ENCODE results near the gene KCNH5.
"Not testable (repeated sequence)": the region's sequence is repeated elsewhere in the genome, so short reads cannot be mapped to it uniquely, and the experiment has no call there.

KCNH5 gene

DNA sequence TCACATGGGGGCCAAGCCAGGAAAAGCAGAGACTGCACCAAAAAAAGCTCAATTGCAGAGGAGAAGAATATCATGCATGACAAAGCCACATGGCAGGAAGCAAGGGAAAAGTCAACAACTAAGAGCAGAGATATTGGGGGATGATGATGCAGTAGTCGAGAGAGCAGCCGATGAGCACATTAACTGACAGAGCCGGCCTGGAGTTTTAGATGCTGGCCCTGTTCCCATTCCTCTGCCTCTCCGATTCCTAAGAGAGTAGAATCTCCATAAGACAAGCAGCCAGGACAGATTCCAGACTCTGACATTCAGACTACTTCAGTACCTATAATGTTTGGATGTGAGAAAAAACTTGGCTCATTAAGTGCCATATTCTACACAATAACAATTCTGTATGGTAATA is 155.9 kb downstream of the KCNH5 start:
- no peaks in the 10 kb centered on the region for H3K36me3 Mint-ChIP-seq
- no peak overlapping the region for H3K4me3 Mint-ChIP-seq
- no peaks in the 10 kb centered on the region for H3K4me1 Mint-ChIP-seq
- H3K9me3 Mint-ChIP-seq = peaks cover 0 to 1% of the 10 kb centered on the region in 2 donors
- ATAC-seq (replicated peaks) = no peak
- no peak overlapping the region for H3K27ac Mint-ChIP-seq
- no peaks in the 10 kb centered on the region for H3K27me3 Mint-ChIP-seq
- DNase-seq = no peak

DNA sequence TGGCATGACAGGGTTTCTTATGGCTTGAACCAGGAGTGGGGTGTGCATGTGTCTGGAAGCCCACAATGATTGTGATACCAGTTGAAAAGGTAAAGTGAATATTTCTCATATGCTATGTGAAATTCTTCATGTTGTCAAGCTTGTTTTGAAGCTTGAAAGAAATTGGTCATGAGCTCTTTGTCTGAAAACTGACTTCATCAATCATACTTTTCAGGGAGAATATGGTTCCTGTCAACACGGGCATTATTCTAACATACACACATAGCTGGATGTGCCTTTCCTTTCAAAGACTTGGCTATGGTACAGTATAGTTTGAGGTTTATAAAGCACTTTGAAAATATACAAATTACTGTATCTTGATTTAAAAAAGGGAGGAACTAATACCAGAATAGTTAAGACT is 158.8 kb downstream of the KCNH5 start:
- Mint-ChIP-seq H3K36me3 (no peaks in the 10 kb centered on the region), H3K27ac (no peak overlapping the region), H3K4me3 (no peak overlapping the region), H3K27me3 (no peaks in the 10 kb centered on the region), H3K4me1 (no peaks in the 10 kb centered on the region), H3K9me3 (no peaks in the 10 kb centered on the region)
- ATAC-seq (replicated peaks) (no peak), DNase-seq (no peak)

DNA sequence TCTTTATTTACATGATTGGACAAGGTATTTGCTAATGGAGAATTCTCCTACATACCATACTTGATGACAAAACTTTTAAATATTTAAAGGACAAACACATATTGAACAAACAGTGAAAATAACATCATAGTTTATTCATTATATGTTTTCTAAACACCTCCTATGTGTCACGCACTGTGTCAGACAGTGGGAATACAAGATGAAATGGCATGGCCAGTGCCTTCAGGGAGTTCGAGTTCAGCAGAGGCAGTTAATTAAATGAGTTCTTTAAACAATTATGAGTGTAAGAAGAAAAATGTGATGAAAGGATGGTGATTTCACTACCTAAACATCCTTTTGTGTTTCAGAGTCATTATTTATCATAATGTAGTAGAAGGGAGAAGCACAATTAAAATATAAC is 159.8 kb downstream of the KCNH5 start:
- ATAC-seq (replicated peaks) (no peak), DNase-seq (no peak)
- Mint-ChIP-seq H3K4me3 (no peak overlapping the region), H3K9me3 (no peaks in the 10 kb centered on the region), H3K36me3 (no peaks in the 10 kb centered on the region), H3K4me1 (no peaks in the 10 kb centered on the region), H3K27ac (no peak overlapping the region), H3K27me3 (no peaks in the 10 kb centered on the region)

DNA sequence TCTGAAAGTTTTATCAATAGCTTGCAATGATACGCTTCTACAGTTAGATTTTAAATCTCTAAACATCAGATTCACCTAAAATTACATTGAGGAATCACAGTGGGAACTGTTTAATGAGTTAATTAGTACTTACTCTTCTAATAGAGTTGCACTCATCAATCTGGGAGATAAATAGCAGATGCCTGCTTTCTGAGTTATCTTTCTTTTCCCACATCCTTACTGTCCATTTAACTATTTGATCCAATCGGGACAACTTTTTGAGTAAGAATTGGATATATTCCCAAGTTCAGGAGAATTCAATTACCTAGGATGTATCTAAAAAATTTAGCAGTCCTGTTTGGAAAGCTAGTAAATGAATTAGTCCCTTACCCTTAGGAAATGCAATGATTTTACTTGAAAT is 162.3 kb downstream of the KCNH5 start:
- no peaks in the 10 kb centered on the region for H3K9me3 Mint-ChIP-seq
- no peaks in the 10 kb centered on the region for H3K36me3 Mint-ChIP-seq
- ATAC-seq (replicated peaks) (no peak), DNase-seq (no peak)
- H3K4me3 Mint-ChIP-seq = no peak overlapping the region
- no peaks in the 10 kb centered on the region for H3K4me1 Mint-ChIP-seq
- no peaks in the 10 kb centered on the region for H3K27me3 Mint-ChIP-seq
- H3K27ac Mint-ChIP-seq = no peak overlapping the region

DNA sequence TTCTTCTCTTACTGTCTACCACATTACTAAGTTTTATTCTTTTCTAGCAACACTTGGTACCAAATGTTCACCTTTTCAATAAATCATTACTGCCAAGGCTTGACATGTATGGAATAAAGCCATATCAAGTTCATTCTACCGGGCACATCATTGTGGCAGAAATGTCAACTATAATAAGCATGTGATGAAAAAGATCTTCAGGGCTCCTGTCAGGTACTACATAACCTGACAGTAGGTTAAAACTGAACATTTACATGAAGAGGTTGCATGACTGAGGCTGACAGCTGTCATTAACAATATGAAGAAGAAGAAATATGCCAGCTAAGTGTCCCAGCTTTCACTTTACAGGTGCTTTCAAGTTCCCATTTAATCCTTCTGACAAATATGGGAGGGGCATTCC is 178.9 kb downstream of the KCNH5 start:
- Mint-ChIP-seq H3K27ac (no peak overlapping the region), H3K36me3 (no peaks in the 10 kb centered on the region), H3K4me3 (no peak overlapping the region), H3K4me1 (no peaks in the 10 kb centered on the region), H3K9me3 (peaks cover 2 to 3% of the 10 kb centered on the region in 2 donors), H3K27me3 (no peaks in the 10 kb centered on the region)
- ATAC-seq (replicated peaks) = no peak
- DNase-seq = no peak

DNA sequence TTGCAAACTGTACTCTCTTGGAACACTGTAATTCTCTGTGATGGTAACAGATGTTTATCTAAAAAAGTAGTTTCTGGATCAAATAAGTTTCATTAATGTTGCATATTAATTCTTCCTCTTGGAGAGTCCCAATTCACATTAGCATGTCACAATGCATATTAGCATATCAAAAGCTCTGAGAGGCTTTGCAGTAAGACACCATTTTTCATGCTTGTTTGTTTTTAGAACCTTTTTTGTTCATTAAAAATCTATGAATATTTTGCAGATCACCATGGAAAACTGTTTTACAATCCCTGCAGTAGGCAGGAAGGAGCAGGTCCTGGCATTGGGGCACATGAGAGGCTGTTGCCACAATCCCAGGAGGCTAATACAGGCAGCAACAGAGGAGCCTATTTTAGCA is 180.7 kb downstream of the KCNH5 start:
- Mint-ChIP-seq H3K4me3 (no peak overlapping the region), H3K27me3 (no peaks in the 10 kb centered on the region)

DNA sequence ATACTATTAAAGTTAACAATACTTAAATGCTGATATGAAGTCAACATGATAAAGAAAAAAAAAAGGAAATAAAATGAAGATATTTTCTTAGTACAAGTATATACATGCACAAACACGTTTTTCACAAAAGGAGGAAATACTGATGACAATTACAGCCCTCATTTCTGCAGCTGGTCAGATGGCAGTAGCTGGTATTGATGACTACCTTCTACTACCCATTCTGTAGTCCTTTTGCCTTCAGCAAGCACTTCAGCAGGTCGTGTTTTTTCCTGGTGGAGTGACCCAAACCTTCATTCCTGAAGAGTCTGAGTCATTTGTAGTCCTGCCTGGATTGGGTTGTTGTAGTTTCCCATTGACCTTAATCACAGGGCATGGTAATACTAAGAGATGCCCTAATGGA is 187.2 kb downstream of the KCNH5 start:
- H3K27ac Mint-ChIP-seq; ATAC-seq (replicated peaks); H3K4me1 Mint-ChIP-seq; H3K36me3 Mint-ChIP-seq; H3K27me3 Mint-ChIP-seq; H3K9me3 Mint-ChIP-seq; DNase-seq; H3K4me3 Mint-ChIP-seq: not testable (repeated sequence)

More for the DNA sequence above, 180.7 kb downstream of the KCNH5 start:
- ATAC-seq (replicated peaks) (no peak), DNase-seq (no peak)
- H3K36me3 Mint-ChIP-seq = no peaks in the 10 kb centered on the region
- H3K27ac Mint-ChIP-seq = no peak overlapping the region
- H3K9me3 Mint-ChIP-seq = peaks cover 2 to 4% of the 10 kb centered on the region in 2 donors
- H3K4me1 Mint-ChIP-seq = no peaks in the 10 kb centered on the region

DNA sequence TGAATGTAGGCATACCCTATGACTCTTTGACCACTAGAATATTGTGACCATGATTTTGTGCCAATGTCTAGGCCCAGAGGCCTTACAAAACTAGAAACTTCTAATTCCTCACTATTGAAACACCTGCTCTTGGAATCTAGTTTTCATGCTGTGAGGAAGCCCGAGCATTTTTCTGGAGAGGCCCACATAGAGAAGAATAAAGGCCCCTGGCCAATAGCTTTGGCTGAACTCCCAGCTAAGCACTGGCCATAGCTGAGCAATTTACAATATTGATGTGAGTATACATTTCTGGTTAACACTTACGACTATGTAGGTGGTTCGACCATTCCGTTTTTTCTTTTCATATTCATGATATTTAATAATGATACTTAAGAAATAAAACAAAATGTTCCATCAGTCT is 190.3 kb downstream of the KCNH5 start:
- H3K27me3 Mint-ChIP-seq = no peaks in the 10 kb centered on the region
- no peak overlapping the region for H3K4me3 Mint-ChIP-seq
- H3K36me3 Mint-ChIP-seq = no peaks in the 10 kb centered on the region
- ATAC-seq (replicated peaks) = no peak
- H3K9me3 Mint-ChIP-seq = peaks cover 3 to 5% of the 10 kb centered on the region in 2 donors
- H3K4me1 Mint-ChIP-seq = no peaks in the 10 kb centered on the region
- H3K27ac Mint-ChIP-seq = no peak overlapping the region
- DNase-seq = no peak

DNA sequence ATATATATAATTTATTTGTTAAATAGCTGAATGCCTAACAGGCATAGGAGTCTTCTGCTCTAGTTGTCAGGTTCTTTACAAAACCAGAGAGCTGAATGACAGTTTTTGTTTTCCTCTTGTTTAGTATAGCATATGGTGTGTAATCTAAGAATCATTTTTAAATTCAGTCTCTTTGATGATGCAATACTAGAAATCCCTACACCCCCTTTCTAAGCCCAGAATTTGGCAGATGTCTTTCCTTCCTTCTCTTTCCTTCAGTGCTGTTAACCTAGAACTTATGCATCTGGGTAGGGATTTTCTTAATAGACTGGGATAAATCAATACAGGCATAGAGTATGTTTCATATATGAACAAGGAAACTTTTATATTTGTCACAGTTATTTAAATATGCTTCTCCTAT is 198.1 kb downstream of the KCNH5 start:
- H3K27me3 Mint-ChIP-seq = no peaks in the 10 kb centered on the region
- no peaks in the 10 kb centered on the region for H3K36me3 Mint-ChIP-seq
- no peak for DNase-seq
- no peak overlapping the region for H3K4me3 Mint-ChIP-seq
- H3K27ac Mint-ChIP-seq = no peak overlapping the region
- no peaks in the 10 kb centered on the region for H3K9me3 Mint-ChIP-seq
- no peaks in the 10 kb centered on the region for H3K4me1 Mint-ChIP-seq
- no peak for ATAC-seq (replicated peaks)

DNA sequence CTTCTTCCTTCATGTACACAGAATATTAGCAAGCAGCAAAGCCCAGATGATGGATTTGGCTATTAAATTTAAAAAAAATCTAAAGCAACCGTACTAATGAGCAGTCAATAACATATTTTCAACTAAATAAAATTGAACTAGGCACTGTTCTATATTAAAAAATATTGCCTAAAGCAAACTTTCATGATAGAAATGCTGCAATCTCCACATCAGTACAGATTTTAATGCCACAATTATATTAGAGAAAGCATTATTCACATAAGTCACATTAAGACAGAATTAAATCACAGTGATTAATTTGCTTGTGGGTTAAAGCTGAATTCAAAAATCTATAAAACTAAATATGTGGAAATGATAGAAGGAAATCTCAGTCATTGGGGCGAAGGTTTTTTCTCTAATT is 200.7 kb downstream of the KCNH5 start:
- H3K36me3 Mint-ChIP-seq = no peaks in the 10 kb centered on the region
- no peaks in the 10 kb centered on the region for H3K4me1 Mint-ChIP-seq

DNA sequence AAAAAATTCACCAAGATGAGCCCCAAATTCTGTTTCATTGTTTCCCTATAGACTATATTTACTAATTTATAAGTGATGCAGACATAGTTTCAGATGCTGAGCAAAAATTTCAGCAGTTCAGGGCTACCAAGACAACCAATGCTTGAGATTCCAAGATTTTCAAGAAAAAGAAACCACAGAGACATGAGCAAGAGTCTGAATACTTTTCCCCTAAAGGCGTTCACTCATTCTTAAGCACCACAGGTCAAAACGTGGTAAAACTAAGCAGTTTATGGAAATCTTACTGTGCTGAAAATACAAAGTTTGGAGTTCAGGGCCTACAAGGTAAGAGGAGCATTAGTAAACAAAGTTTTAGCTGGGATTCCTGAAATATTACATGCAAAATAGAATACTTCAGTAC is 221.2 kb downstream of the KCNH5 start:
- Mint-ChIP-seq H3K4me3 (no peak overlapping the region), H3K9me3 (peaks cover 5 to 13% of the 10 kb centered on the region in 2 donors), H3K27me3 (no peaks in the 10 kb centered on the region), H3K4me1 (no peaks in the 10 kb centered on the region), H3K27ac (no peak overlapping the region), H3K36me3 (no peaks in the 10 kb centered on the region)
- DNase-seq = no peak
- ATAC-seq (replicated peaks) = no peak

More for the DNA sequence above, 200.7 kb downstream of the KCNH5 start:
- Mint-ChIP-seq H3K27me3 (no peaks in the 10 kb centered on the region), H3K27ac (no peak overlapping the region), H3K9me3 (no peaks in the 10 kb centered on the region), H3K4me3 (no peak overlapping the region)
- DNase-seq (no peak), ATAC-seq (replicated peaks) (no peak)

DNA sequence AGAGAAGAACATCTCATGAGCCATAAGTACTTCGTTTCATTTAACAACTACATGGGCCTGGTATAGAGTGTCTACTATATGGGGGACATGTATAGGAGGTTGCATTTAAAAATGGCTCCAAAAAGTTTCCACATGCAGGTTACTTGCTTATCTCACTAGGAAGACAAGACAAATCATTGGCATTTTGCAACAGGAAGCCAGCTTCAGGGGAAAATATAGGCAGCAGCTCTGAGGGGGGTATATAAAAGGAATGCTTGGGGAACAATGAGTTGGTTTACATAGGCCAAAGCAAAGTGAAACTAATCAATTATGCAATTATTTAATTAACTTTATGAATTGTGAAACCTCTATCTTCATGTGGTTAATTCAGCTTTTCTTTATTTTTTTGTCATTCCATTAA is 225.3 kb downstream of the KCNH5 start:
- Mint-ChIP-seq H3K4me3 (no peak overlapping the region), H3K9me3 (peaks cover 7 to 12% of the 10 kb centered on the region in 2 donors), H3K27me3 (no peaks in the 10 kb centered on the region), H3K27ac (no peak overlapping the region), H3K4me1 (no peaks in the 10 kb centered on the region), H3K36me3 (no peaks in the 10 kb centered on the region)
- DNase-seq (no peak), ATAC-seq (replicated peaks) (no peak)

DNA sequence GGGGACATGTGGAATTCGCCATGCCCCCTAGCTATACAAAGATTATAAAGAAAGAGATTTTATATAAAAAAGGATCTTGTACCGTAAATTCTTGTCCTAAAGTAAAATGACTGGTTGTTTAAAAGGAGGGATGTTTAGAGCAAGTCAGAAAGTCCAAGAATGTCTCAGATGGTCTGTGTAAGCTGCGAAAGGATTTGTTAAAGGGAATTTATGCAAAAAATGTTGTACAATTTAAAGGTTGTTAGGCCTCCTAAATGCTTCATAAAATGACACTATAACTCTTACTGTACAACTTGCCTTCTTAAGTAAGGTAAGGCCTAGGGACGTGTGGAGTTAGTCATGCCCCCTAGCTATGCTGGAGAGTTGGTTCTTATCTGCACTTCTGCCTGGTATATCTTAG is 237.6 kb downstream of the KCNH5 start:
- DNase-seq = no peak
- no peak for ATAC-seq (replicated peaks)
- Mint-ChIP-seq H3K4me3 (no peak overlapping the region), H3K4me1 (no peaks in the 10 kb centered on the region), H3K27me3 (no peaks in the 10 kb centered on the region), H3K36me3 (no peaks in the 10 kb centered on the region), H3K9me3 (peaks cover 0 to 7% of the 10 kb centered on the region in 2 donors), H3K27ac (no peak overlapping the region)

DNA sequence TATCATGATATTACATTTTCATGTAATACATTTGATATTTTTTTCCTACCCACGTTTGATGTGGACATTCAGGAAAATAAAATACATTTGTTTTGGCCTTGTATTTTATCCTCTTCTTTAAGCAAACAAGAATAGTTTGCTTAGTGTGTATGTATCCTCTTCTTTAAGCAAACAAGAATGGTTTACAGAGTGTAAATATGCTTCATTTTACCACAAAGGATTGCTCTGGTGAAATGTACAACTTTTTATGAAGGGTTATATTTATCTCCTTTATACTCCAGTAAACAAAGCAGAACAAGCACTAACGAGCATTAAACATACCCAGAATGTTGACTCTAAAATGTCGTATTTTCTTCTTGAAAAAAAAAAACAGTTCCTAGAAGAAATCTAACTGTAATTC is 244.7 kb downstream of the KCNH5 start:
- no peak overlapping the region for H3K4me3 Mint-ChIP-seq
- no peaks in the 10 kb centered on the region for H3K9me3 Mint-ChIP-seq
- no peaks in the 10 kb centered on the region for H3K27me3 Mint-ChIP-seq
- H3K4me1 Mint-ChIP-seq = no peaks in the 10 kb centered on the region
- H3K36me3 Mint-ChIP-seq = no peaks in the 10 kb centered on the region
- ATAC-seq (replicated peaks) (no peak), DNase-seq (no peak)
- H3K27ac Mint-ChIP-seq = no peak overlapping the region

DNA sequence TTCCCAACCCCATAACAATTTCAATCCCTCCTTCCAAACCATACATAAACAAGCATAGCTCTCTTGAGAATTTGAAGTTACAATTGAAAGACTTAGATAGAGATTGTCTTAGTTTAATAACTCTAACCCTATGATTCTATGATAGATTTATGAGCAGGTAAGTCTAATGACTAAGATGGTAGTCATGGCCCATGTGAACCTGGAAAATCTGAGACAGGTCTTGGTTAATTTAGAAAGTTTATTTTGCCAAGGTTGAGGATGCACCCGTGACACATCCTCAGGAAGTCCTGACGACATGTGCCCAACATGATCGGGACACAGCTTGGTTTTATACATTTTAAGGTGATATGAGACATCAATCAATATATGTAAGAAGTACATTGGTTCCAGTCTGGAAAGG is 248.8 kb downstream of the KCNH5 start:
- H3K36me3 Mint-ChIP-seq = no peaks in the 10 kb centered on the region
- no peaks in the 10 kb centered on the region for H3K4me1 Mint-ChIP-seq
- ATAC-seq (replicated peaks) (no peak), DNase-seq (no peak)
- H3K27ac Mint-ChIP-seq = no peak overlapping the region
- H3K9me3 Mint-ChIP-seq = no peaks in the 10 kb centered on the region
- H3K27me3 Mint-ChIP-seq = no peaks in the 10 kb centered on the region
- H3K4me3 Mint-ChIP-seq = no peak overlapping the region

DNA sequence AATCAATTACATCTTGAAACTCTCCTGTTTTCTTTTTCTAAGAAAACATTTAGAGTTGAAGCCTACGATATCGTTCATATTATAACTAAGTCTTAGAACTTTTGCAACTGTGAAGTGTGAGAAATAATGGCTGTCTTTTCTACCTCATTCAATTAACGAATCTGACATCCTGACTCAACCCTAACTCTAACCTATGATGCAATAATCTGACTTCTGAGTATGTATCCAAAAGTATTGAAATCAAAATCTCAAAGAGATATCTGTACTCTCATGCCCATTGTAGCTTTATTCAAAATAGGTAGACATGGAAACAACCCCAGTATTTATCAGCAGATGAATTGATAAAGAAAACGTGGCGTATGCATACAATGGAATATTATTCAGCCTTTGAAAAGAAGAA is 252.7 kb downstream of the KCNH5 start:
- no peak for DNase-seq
- ATAC-seq (replicated peaks) = no peak
- Mint-ChIP-seq H3K27me3 (no peaks in the 10 kb centered on the region), H3K27ac (no peak overlapping the region), H3K36me3 (no peaks in the 10 kb centered on the region), H3K9me3 (peaks cover 0 to 6% of the 10 kb centered on the region in 2 donors), H3K4me3 (no peak overlapping the region), H3K4me1 (no peaks in the 10 kb centered on the region)

Data from stimulated activated naive B cell treated with anti-CD40 and anti-IgM and Interleukin-4, amounts not matched to agents 10 μg/mL and 1 μg/mL and 100 μg/mL, for 72 hours (primary cell).